ENCODE measurements around the gene GLS.
"Not testable (repeated sequence)": the region's sequence is repeated elsewhere in the genome, so short reads cannot be mapped to it uniquely, and the experiment has no call there.

The GLS gene

GRCh38 chr2:190932514-190932913 lies 51.9 kb downstream of the GLS start:
- DNase-seq (ENCODE audit: low read depth) = no peak

GRCh38 chr2:190933361-190933760 lies 52.7 kb downstream of the GLS start:
- no peak for DNase-seq (ENCODE audit: low read depth)

GRCh38 chr2:190935054-190935453 lies 54.4 kb downstream of the GLS start:
- DNase-seq (ENCODE audit: low read depth) = no peak

GRCh38 chr2:190938771-190939335 lies 58.2 kb downstream of the GLS start:
- DNase-seq (ENCODE audit: low read depth) = no peak

- DNase-seq (ENCODE audit: low read depth) = no peak
These were observed 59.8 kb downstream of the GLS start for GRCh38 chr2:190940454-190940853.

- DNase-seq (ENCODE audit: low read depth) = no peak
These were observed 61.0 kb downstream of the GLS start for GRCh38 chr2:190941571-190941970.

GRCh38 chr2:190942697-190943096 lies 62.1 kb downstream of the GLS start:
- no peak for DNase-seq (ENCODE audit: low read depth)

GRCh38 chr2:190943706-190944105 lies 63.1 kb downstream of the GLS start:
- no peak for DNase-seq (ENCODE audit: low read depth)

GRCh38 chr2:190947141-190947540 lies 66.5 kb downstream of the GLS start:
- no peak for DNase-seq (ENCODE audit: low read depth)

- DNase-seq (ENCODE audit: low read depth) = no peak
These were observed 67.2 kb downstream of the GLS start for GRCh38 chr2:190947711-190948251.

GRCh38 chr2:190948671-190949070 lies 68.0 kb downstream of the GLS start:
- DNase-seq (ENCODE audit: low read depth) = no peak

- no peak for DNase-seq (ENCODE audit: low read depth)
These were observed 70.0 kb downstream of the GLS start for GRCh38 chr2:190950566-190950991.

GRCh38 chr2:190953257-190953656 lies 72.6 kb downstream of the GLS start:
- no peak for DNase-seq (ENCODE audit: low read depth)

- DNase-seq (ENCODE audit: low read depth) = no peak
These were observed 79.5 kb downstream of the GLS start for GRCh38 chr2:190959911-190960788.

GRCh38 chr2:190961117-190961516 lies 80.5 kb downstream of the GLS start:
- not testable (repeated sequence) for DNase-seq (ENCODE audit: low read depth)

- DNase-seq (ENCODE audit: low read depth) = no peak
These were observed 81.4 kb downstream of the GLS start for GRCh38 chr2:190961918-190962487.

- DNase-seq (ENCODE audit: low read depth) = no peak
These were observed 82.5 kb downstream of the GLS start for GRCh38 chr2:190963088-190963487.

- no peak for DNase-seq (ENCODE audit: low read depth)
These were observed 83.7 kb downstream of the GLS start for GRCh38 chr2:190964170-190964795.

GRCh38 chr2:190965580-190966222 lies 85.1 kb downstream of the GLS start:
- no peak for DNase-seq (ENCODE audit: low read depth)

- no peak for DNase-seq (ENCODE audit: low read depth)
These were observed 87.9 kb downstream of the GLS start for GRCh38 chr2:190968522-190968921.

GRCh38 chr2:190970160-190970559 lies 89.5 kb downstream of the GLS start:
- no peak for DNase-seq (ENCODE audit: low read depth)
